HG02763 (cell line): ENCODE data around the gene CELF4.

Experiments
- ATAC-seq: cut with Tn5 transposase; IDR thresholded peaks from one replicate; pipeline ENCODE4 v1.9.1; 2021; ENCODE audit warnings: mild to moderate bottlenecking, moderate library complexity; ENCODE audit not compliant: unreplicated experiment

Gene CELF4

GRCh38 chr18:37447962-37448888, 117.4 kb downstream of the CELF4 start:
- no peak for ATAC-seq

- no peak for ATAC-seq
Observed at GRCh38 chr18:37445836-37446235, 119.8 kb downstream of the CELF4 start.

- no peak for ATAC-seq
Observed at GRCh38 chr18:37445368-37445767, 120.2 kb downstream of the CELF4 start.

- no peak for ATAC-seq
Observed at GRCh38 chr18:37443325-37444055, 122.1 kb downstream of the CELF4 start.

GRCh38 chr18:37442477-37442876, 123.1 kb downstream of the CELF4 start:
- ATAC-seq = no peak

GRCh38 chr18:37441821-37442220, 123.8 kb downstream of the CELF4 start:
- ATAC-seq = no peak

GRCh38 chr18:37440206-37440605, 125.4 kb downstream of the CELF4 start:
- ATAC-seq = no peak

GRCh38 chr18:37438417-37439180, 127.0 kb downstream of the CELF4 start:
- ATAC-seq = no peak

- ATAC-seq = no peak
Observed at GRCh38 chr18:37435996-37436395, 129.6 kb downstream of the CELF4 start.

- ATAC-seq = no peak
Observed at GRCh38 chr18:37435150-37435867, 130.3 kb downstream of the CELF4 start.

GRCh38 chr18:37434161-37434860, 131.3 kb downstream of the CELF4 start:
- ATAC-seq = no peak

- no peak for ATAC-seq
Observed at GRCh38 chr18:37432436-37433195, 133.0 kb downstream of the CELF4 start.

- no peak for ATAC-seq
Observed at GRCh38 chr18:37430357-37431076, 135.1 kb downstream of the CELF4 start.

GRCh38 chr18:37429791-37430190, 135.8 kb downstream of the CELF4 start:
- ATAC-seq = no peak

- no peak for ATAC-seq
Observed at GRCh38 chr18:37428288-37428974, 137.2 kb downstream of the CELF4 start.

GRCh38 chr18:37426586-37426985, 139.0 kb downstream of the CELF4 start:
- ATAC-seq = no peak

GRCh38 chr18:37425222-37425621, 140.4 kb downstream of the CELF4 start:
- no peak for ATAC-seq

- ATAC-seq = no peak
Observed at GRCh38 chr18:37424507-37424906, 141.1 kb downstream of the CELF4 start.
